Nephron (organoid): ENCODE data around the gene GDF10.

Experiments used
- H3K27ac Mint-ChIP-seq, 3 experiments: 2 replicates each; pipeline ENCODE4 v1.8.0; 2020; ENCODE audit warnings: mixed read lengths in 3 of 3, mild to moderate bottlenecking in 2 of 3, moderate library complexity in 1 of 3
- H3K27me3 Mint-ChIP-seq: 2 replicates; pipeline ENCODE4 v1.8.0; 2021; ENCODE audit warnings: low read depth, mild to moderate bottlenecking, moderate library complexity, mixed read lengths
- H3K36me3 Mint-ChIP-seq: 2 replicates; pipeline ENCODE4 v1.8.0; 2020; ENCODE audit warnings: low read depth, mixed read lengths
- H3K4me1 Mint-ChIP-seq: 2 replicates; pipeline ENCODE4 v1.8.0; 2020; ENCODE audit warnings: mixed read lengths
- H3K4me3 Mint-ChIP-seq, 3 experiments: 2 replicates each; pipeline ENCODE4 v1.8.0; 2020; ENCODE audit warnings: mild to moderate bottlenecking in 3 of 3, mixed read lengths in 3 of 3, moderate library complexity in 2 of 3
- H3K9me3 Mint-ChIP-seq: 2 replicates; pipeline ENCODE4 v1.8.0; 2020; ENCODE audit warnings: mixed read lengths
- TF ChIP-seq, protein P1 (sequence below), 3 experiments: fragments of 200-600 bp; sonication (generic); IDR thresholded peaks; one replicate each; pipeline ENCODE4 v1.5.0; 2021; ENCODE audit warnings: antibody characterized with exemption in 3 of 3; ENCODE audit not compliant: unreplicated experiment in 3 of 3

Gene GDF10

DNA sequence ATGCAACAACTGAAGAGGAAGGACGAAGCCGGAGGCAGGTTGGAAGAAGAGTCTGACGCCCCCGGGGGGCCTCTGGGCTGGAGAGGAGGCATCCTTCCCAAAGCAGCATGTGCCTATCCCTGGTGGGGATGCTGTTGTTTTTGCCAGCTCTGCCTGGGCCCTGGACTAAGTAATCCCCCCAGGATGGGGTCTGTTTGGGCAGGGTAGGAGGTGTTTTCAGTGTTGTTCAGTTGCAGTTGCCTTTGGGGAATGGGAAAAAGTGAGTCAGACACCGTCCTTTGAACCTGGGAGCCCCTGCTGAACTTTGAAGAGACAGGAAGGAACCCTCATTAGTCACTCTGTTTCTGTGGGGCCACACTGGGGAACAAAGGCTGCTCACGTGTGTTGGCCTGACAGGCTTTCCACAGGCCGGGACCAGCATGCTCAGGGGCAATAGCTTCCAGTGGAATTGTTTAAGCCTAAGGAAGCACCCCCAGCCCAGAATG, 35.2 kb upstream of the GDF10 start:
- TF ChIP-seq, protein P1, sequence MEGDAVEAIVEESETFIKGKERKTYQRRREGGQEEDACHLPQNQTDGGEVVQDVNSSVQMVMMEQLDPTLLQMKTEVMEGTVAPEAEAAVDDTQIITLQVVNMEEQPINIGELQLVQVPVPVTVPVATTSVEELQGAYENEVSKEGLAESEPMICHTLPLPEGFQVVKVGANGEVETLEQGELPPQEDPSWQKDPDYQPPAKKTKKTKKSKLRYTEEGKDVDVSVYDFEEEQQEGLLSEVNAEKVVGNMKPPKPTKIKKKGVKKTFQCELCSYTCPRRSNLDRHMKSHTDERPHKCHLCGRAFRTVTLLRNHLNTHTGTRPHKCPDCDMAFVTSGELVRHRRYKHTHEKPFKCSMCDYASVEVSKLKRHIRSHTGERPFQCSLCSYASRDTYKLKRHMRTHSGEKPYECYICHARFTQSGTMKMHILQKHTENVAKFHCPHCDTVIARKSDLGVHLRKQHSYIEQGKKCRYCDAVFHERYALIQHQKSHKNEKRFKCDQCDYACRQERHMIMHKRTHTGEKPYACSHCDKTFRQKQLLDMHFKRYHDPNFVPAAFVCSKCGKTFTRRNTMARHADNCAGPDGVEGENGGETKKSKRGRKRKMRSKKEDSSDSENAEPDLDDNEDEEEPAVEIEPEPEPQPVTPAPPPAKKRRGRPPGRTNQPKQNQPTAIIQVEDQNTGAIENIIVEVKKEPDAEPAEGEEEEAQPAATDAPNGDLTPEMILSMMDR (IDR thresholded peaks at IDR 0.05; ENCODE audit: unreplicated experiment in 3 of 3), result no peak
- Mint-ChIP-seq H3K4me3 (no peak overlapping the region), H3K9me3 (no peaks in the 10 kb centered on the region), H3K36me3 (no peaks in the 10 kb centered on the region), H3K4me1 (no peaks in the 10 kb centered on the region), H3K27ac (no peak overlapping the region), H3K27me3 (peaks cover 25% of the 10 kb centered on the region)

DNA sequence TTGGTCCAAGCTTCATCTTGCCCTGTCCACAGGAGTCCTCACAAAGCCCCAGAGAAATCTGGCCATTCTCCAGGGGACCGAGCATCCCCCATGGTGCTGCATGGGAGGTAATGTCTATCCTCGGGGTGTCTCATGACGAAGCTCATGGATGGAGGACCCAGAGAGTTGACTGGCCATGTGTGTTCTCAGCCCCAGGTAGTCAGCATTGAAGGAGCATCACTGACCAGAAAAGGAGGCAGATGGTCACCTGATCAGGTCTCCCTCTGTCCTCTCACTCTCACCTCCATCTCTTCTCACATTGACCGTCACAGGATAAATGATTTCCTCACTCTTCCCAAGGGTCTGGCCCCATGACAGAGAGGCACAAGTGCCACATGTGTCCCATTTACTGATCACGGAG, 33.4 kb upstream of the GDF10 start:
- Mint-ChIP-seq H3K4me1 (no peaks in the 10 kb centered on the region), H3K36me3 (no peaks in the 10 kb centered on the region), H3K9me3 (peaks cover 5% of the 10 kb centered on the region), H3K4me3 (no peak overlapping the region), H3K27ac (no peak overlapping the region), H3K27me3 (peaks cover 24% of the 10 kb centered on the region)
- TF ChIP-seq, protein P1 (IDR thresholded peaks at IDR 0.05; ENCODE audit: unreplicated experiment in 3 of 3), result no peak

DNA sequence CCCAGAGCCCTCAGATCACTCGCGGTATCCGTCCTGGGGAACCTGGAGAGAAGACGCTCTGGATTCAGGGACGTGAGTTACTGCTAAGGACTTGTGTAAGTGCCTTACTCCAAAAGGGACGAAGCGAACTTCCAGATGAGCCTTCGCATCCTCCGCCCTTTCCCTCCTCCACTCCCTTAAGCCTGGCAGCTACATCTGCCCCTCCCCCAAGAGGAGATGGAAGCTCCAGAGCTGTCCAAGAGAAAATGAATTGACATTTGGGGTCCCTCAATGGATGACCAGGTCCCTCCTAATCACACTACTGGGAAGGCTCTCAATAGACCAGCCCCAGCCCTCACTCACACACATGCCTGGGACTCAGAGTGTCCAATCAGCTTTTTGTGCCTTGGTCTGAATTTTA, 31.3 kb upstream of the GDF10 start:
- TF ChIP-seq, protein P1 (IDR thresholded peaks at IDR 0.05; ENCODE audit: unreplicated experiment in 3 of 3), result no peak
- peaks cover 20% of the 10 kb centered on the region for H3K9me3 Mint-ChIP-seq
- no peaks in the 10 kb centered on the region for H3K4me1 Mint-ChIP-seq
- H3K4me3 Mint-ChIP-seq, result no peak overlapping the region
- no peak overlapping the region for H3K27ac Mint-ChIP-seq
- H3K36me3 Mint-ChIP-seq, result no peaks in the 10 kb centered on the region
- peaks cover 11% of the 10 kb centered on the region for H3K27me3 Mint-ChIP-seq

DNA sequence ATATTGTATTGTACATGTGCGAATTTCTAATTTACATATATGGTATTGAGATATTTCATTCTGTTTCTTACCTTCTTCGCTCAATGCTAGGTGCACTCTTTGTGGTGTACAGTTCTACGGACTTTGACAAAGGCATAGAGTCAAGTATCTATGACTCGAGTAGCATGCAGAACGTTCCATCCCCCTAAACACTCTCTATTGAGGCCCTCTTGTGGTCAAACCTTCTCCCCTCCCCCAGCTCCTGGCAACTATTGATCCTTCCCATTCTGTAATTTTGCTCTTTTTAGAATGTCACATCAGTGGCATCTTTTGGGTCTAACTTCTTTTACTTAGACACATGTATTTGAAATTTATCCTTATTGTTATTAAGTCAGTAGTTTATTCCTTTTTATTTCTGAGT, 30.7 kb upstream of the GDF10 start:
- TF ChIP-seq, protein P1 (IDR thresholded peaks at IDR 0.05; ENCODE audit: unreplicated experiment in 3 of 3), result no peak
- Mint-ChIP-seq H3K36me3 (no peaks in the 10 kb centered on the region), H3K4me3 (no peak overlapping the region), H3K4me1 (no peaks in the 10 kb centered on the region), H3K9me3 (peaks cover 25% of the 10 kb centered on the region), H3K27me3 (peaks cover 7% of the 10 kb centered on the region), H3K27ac (no peak overlapping the region)

DNA sequence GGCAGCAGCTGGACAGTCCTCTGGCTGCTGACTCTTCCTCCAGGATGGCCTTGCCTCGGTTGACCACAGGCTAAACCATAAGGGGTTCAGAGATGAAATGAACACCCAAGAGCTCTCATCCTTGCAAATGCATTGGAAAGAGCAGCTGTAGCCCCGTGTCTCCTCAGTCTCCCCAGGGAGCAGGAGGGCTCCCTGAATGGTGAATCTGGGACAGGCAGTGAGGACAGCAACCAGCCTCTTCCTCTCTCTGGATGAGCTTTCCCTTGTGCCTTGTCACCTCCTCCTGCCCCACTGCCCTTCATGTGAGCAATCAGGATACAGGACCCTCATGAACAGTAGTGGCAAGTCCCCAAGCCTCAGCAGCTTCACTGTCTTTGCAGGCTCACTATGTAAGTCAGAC, 23.9 kb upstream of the GDF10 start:
- H3K9me3 Mint-ChIP-seq, result peaks cover 25% of the 10 kb centered on the region
- H3K4me1 Mint-ChIP-seq, result no peaks in the 10 kb centered on the region
- no peaks in the 10 kb centered on the region for H3K36me3 Mint-ChIP-seq
- TF ChIP-seq, protein P1 (IDR thresholded peaks at IDR 0.05; ENCODE audit: unreplicated experiment in 3 of 3), result no peak
- peaks cover 18% of the 10 kb centered on the region for H3K27me3 Mint-ChIP-seq
- H3K27ac Mint-ChIP-seq, result no peak overlapping the region
- H3K4me3 Mint-ChIP-seq, result no peak overlapping the region

DNA sequence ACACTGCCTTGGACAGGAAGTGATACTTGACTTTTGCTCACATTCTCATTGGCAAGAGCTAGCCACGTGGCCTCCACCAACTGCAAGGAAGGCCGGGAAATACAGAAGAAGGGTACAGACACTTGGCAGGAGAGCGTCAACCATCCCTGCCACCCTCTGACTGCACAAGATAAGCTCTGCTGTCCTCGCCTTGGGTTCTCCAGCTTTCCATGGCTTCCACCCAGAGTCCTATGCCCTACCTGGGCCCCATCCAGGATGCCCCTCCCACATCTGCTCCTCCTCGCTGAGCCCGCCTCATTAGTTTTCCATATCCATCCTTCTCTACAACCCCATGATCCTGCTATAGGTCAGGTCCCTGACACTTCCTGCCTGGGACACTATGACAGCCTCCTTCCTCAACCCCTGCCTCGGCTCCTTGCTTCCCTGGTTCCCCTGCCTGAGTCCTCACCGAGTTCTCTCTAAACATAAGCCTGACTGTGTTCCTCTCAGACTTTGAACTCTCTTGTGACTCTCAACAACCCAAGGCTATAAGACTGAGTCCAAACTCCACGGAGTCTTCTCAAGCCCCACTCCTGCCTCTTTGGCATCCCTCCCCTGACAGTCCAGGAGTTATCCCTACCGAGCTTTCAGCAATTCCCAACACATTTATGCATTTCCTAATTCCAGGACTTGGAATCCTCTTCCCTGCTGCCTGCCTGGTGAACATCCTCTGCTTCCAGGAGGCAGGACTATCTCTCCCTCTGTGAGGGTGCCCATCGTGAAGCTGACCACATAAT, 23.2 kb upstream of the GDF10 start:
- TF ChIP-seq, protein P1 (IDR thresholded peaks at IDR 0.05; ENCODE audit: unreplicated experiment in 3 of 3), result no peak
- Mint-ChIP-seq H3K4me3 (no peak overlapping the region), H3K9me3 (peaks cover 18% of the 10 kb centered on the region), H3K4me1 (no peaks in the 10 kb centered on the region), H3K27me3 (peaks cover 22% of the 10 kb centered on the region), H3K27ac (peak overlapping the region in 1 of 3 experiments; percentile 10), H3K36me3 (no peaks in the 10 kb centered on the region)
